Measurements from ENCODE around the gene RPL7L1. TPM values are rescaled to one million over a fixed set of nuclear protein-coding genes. Genes with fewer than 3 reads are reported as not detected.

RPL7L1 gene
- total and polyA plus RNA-seq, 4 donors: 39.3 to 98.7 (median 61.9) TPM

GRCh38 chr6:42864602-42865001 lies 14.8 kb upstream of the RPL7L1 start:
- H3K36me3 ChIP-seq (ENCODE audit: control insufficient read depth in 4 of 4, insufficient read depth in 4 of 4, low read length in 4 of 4): peaks cover 14 to 36% (median 30%) of the 10 kb centered on the region in 4 donors
- no peak overlapping the region for H3K9ac ChIP-seq (ENCODE audit: insufficient read depth in 1 of 2, low read length in 2 of 2)
- DNase-seq: no peak
- TF ChIP-seq, protein P1, sequence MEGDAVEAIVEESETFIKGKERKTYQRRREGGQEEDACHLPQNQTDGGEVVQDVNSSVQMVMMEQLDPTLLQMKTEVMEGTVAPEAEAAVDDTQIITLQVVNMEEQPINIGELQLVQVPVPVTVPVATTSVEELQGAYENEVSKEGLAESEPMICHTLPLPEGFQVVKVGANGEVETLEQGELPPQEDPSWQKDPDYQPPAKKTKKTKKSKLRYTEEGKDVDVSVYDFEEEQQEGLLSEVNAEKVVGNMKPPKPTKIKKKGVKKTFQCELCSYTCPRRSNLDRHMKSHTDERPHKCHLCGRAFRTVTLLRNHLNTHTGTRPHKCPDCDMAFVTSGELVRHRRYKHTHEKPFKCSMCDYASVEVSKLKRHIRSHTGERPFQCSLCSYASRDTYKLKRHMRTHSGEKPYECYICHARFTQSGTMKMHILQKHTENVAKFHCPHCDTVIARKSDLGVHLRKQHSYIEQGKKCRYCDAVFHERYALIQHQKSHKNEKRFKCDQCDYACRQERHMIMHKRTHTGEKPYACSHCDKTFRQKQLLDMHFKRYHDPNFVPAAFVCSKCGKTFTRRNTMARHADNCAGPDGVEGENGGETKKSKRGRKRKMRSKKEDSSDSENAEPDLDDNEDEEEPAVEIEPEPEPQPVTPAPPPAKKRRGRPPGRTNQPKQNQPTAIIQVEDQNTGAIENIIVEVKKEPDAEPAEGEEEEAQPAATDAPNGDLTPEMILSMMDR (IDR thresholded peaks at IDR 0.05; ENCODE audit: control extremely low read depth, extremely low read depth): no peak
- peaks cover 0 to 1% (median 0%) of the 10 kb centered on the region in 4 donors for H3K9me3 ChIP-seq (ENCODE audit: control insufficient read depth in 4 of 4, insufficient read depth in 3 of 4, low read length in 3 of 4)
- no peak overlapping the region for H3K4me3 ChIP-seq
- H3K27me3 ChIP-seq (ENCODE audit: control insufficient read depth in 3 of 3, insufficient read depth in 3 of 3, low read length in 2 of 3): no peaks in the 10 kb centered on the region
- WGBS, 2 donors: 83 to 92% methylated on average over 8 of the region's 8 CpGs
- H3K27ac ChIP-seq (ENCODE audit: low read depth in 1 of 2, low read length in 1 of 2): no peak overlapping the region
- H3K4me1 ChIP-seq (ENCODE audit: control insufficient read depth in 5 of 5, insufficient read depth in 5 of 5, low read length in 5 of 5): no peaks in the 10 kb centered on the region
- ATAC-seq (ENCODE audit: insufficient read depth, low FRiP score): no peak

- 65 to 86% methylated on average over 2 of the region's 2 CpGs for WGBS, 2 donors
- H3K36me3 ChIP-seq (ENCODE audit: control insufficient read depth in 4 of 4, insufficient read depth in 4 of 4, low read length in 4 of 4): peaks cover 3 to 15% (median 11%) of the 10 kb centered on the region in 4 donors
Measured at GRCh38 chr6:42870145-42870936, 9.1 kb upstream of the RPL7L1 start.

GRCh38 chr6:42871711-42872110 lies 7.7 kb upstream of the RPL7L1 start:
- no peak overlapping the region for H3K4me3 ChIP-seq
- peaks cover 3 to 10% (median 8%) of the 10 kb centered on the region in 4 donors for H3K36me3 ChIP-seq (ENCODE audit: control insufficient read depth in 4 of 4, insufficient read depth in 4 of 4, low read length in 4 of 4)
- no peak overlapping the region for H3K27ac ChIP-seq (ENCODE audit: low read depth in 1 of 2, low read length in 1 of 2)
- no peak overlapping the region for H3K9ac ChIP-seq (ENCODE audit: insufficient read depth in 1 of 2, low read length in 2 of 2)
- 80 to 90% methylated on average over 3 of the region's 3 CpGs for WGBS, 2 donors
- DNase-seq: no peak
- no peaks in the 10 kb centered on the region for H3K4me1 ChIP-seq (ENCODE audit: control insufficient read depth in 5 of 5, insufficient read depth in 5 of 5, low read length in 5 of 5)
- no peaks in the 10 kb centered on the region for H3K27me3 ChIP-seq (ENCODE audit: control insufficient read depth in 3 of 3, insufficient read depth in 3 of 3, low read length in 2 of 3)
- TF ChIP-seq, protein P1 (IDR thresholded peaks at IDR 0.05; ENCODE audit: control extremely low read depth, extremely low read depth): no peak
- no peak for ATAC-seq (ENCODE audit: insufficient read depth, low FRiP score)
- H3K9me3 ChIP-seq (ENCODE audit: control insufficient read depth in 4 of 4, insufficient read depth in 3 of 4, low read length in 3 of 4): no peaks in the 10 kb centered on the region

More at GRCh38 chr6:42870145-42870936, 9.1 kb upstream of the RPL7L1 start:
- TF ChIP-seq, protein P1 (IDR thresholded peaks at IDR 0.05; ENCODE audit: control extremely low read depth, extremely low read depth): no peak
- no peaks in the 10 kb centered on the region for H3K9me3 ChIP-seq (ENCODE audit: control insufficient read depth in 4 of 4, insufficient read depth in 3 of 4, low read length in 3 of 4)
- no peak overlapping the region for H3K27ac ChIP-seq (ENCODE audit: low read depth in 1 of 2, low read length in 1 of 2)
- H3K4me1 ChIP-seq (ENCODE audit: control insufficient read depth in 5 of 5, insufficient read depth in 5 of 5, low read length in 5 of 5): no peaks in the 10 kb centered on the region
- DNase-seq: no peak
- H3K9ac ChIP-seq (ENCODE audit: insufficient read depth in 1 of 2, low read length in 2 of 2): no peak overlapping the region
- ATAC-seq (ENCODE audit: insufficient read depth, low FRiP score): no peak
- no peak overlapping the region for H3K4me3 ChIP-seq
- no peaks in the 10 kb centered on the region for H3K27me3 ChIP-seq (ENCODE audit: control insufficient read depth in 3 of 3, insufficient read depth in 3 of 3, low read length in 2 of 3)

Data from lung (tissue), 12 donors.